Transverse colon (tissue), 4 donors: ENCODE measurements around the gene ZNF804A. TPM values are rescaled to one million over a fixed set of nuclear protein-coding genes. Genes with fewer than 3 reads are reported as not detected.

Experiments
- DNase-seq: peaks from one replicate; pipeline ENCODE4 v3.0.0-alpha.2; 2019
- H3K27ac ChIP-seq, 4 donors: fragments of 200-600 bp; sonication (generic); 2 replicates each; pipeline ENCODE4 v1.5.1; 2016 to 2018; ENCODE audit warnings: inconsistent platforms in 4 of 4
- H3K27me3 ChIP-seq: fragments of 200-600 bp; sonication (generic); 2 replicates; pipeline ENCODE4 v1.5.1; 2017; ENCODE audit warnings: inconsistent platforms
- H3K36me3 ChIP-seq, 4 donors: fragments of 200-600 bp; sonication (generic); 2 replicates each; pipeline ENCODE4 v1.5.1; 2017 to 2019; ENCODE audit warnings: inconsistent platforms in 4 of 4
- H3K4me1 ChIP-seq, 4 donors: fragments of 200-600 bp; sonication (generic); 2 replicates each; pipeline ENCODE4 v1.5.1; 2017 to 2020; ENCODE audit warnings: inconsistent platforms in 4 of 4
- H3K4me3 ChIP-seq, 4 donors: fragments of 200-600 bp; sonication (generic); 1 replicate in 1 of 4; 2 replicates in 3 of 4; pipeline versions ENCODE4 v1.5.1 to v1.6.1; 2017 to 2019; ENCODE audit warnings: inconsistent platforms in 4 of 4
- H3K9me3 ChIP-seq, 2 donors: fragments of 200-600 bp; sonication (generic); 2 replicates each; pipeline ENCODE4 v1.5.1; 2017 to 2019; ENCODE audit warnings: inconsistent platforms in 2 of 2
- CTCF ChIP-seq, 5 experiments: fragments of 200-600 bp in 3 of 5; fragments of 450-650 bp in 2 of 5; sonication (generic) in 3 of 5; IDR thresholded peaks; 1 replicate in 2 of 5; 2 replicates in 3 of 5; pipeline ENCODE4 v1.5.1; 2016 to 2017; ENCODE audit warnings: antibody characterized with exemption in 5 of 5, inconsistent platforms in 3 of 5, mild to moderate bottlenecking in 2 of 5, moderate library complexity in 1 of 5
- EP300 ChIP-seq: sonication (generic); formaldehyde crosslinking; IDR thresholded peaks from one replicate; pipeline ENCODE4 v1.6.1; 2017; ENCODE audit warnings: antibody characterized with exemption, low read depth
- POLR2A ChIP-seq: fragments of 450-650 bp; IDR thresholded peaks from one replicate; pipeline ENCODE4 v1.6.1; 2016; ENCODE audit warnings: antibody characterized with exemption, mild to moderate bottlenecking, moderate library complexity
- POLR2AphosphoS5 ChIP-seq, 3 donors: sonication (generic); formaldehyde crosslinking; IDR thresholded peaks; one replicate each; pipeline ENCODE4 v1.6.1; 2016; ENCODE audit warnings: antibody characterized with exemption in 3 of 3
- WGBS, 2 donors: methylation state at CpG; one replicate each; pipeline ENCODE4 v1.1.5; 2018; ENCODE audit warnings: low coverage in 1 of 2; 5-methylcytosine and 5-hydroxymethylcytosine counted together
- in situ Hi-C, 4 donors: fragments of 200-750 bp; cut with MboI; loops; one replicate each; pipeline versions ENCODE4 v1.15.0 to v1.15.1; 2017; ENCODE audit warnings: low sequenced_read_pairs in 3 of 4, low pct_ligation_motif_present in 1 of 4, low pct_unique_long_range_greater_than_20kb in 1 of 4
- intact Hi-C: fragments of 100-400 bp; cut with DNase I; formaldehyde crosslinking; loops from one replicate; pipeline ENCODE4 v1.15.1; 2023; ENCODE audit warnings: low total_unique reads
- total RNA-seq, 4 donors: library from RNA; depleted of rRNA; stranded (reverse); fragments of >200 nt; gene quantifications; one replicate each; pipeline ENCODE4 v1.1.0, GENCODE V29; 2016

Gene ZNF804A
- total RNA-seq, 4 donors from 2014 or later, result 0.16 to 1.5 (median 0.70) TPM

GRCh38 chr2:184577743-184578142, 20.6 kb upstream of the ZNF804A start:
- no peaks in the 10 kb centered on the region for H3K27me3 ChIP-seq
- no peaks in the 10 kb centered on the region for H3K4me1 ChIP-seq
- TF ChIP-seq CTCF (IDR thresholded peaks at IDR 0.05) (no peak), POLR2A (no peak), EP300 (no peak), POLR2AphosphoS5 (IDR thresholded peaks at IDR 0.05) (no peak)
- H3K27ac ChIP-seq, result no peak overlapping the region
- in situ Hi-C loops, result no loop called here
- no peak for DNase-seq
- no peaks in the 10 kb centered on the region for H3K36me3 ChIP-seq
- intact Hi-C loops, result no loop called here
- no peaks in the 10 kb centered on the region for H3K9me3 ChIP-seq
- H3K4me3 ChIP-seq, result no peak overlapping the region
- 38 to 56% methylated on average over 4 of the region's 4 CpGs for WGBS, 2 donors

- DNase-seq, result no peak
- Histone ChIP-seq H3K27me3 (no peaks in the 10 kb centered on the region), H3K4me1 (no peaks in the 10 kb centered on the region), H3K4me3 (no peak overlapping the region), H3K27ac (no peak overlapping the region), H3K36me3 (no peaks in the 10 kb centered on the region), H3K9me3 (no peaks in the 10 kb centered on the region)
- intact Hi-C loops (no loop called here), in situ Hi-C loops (no loop called here)
- TF ChIP-seq POLR2AphosphoS5 (IDR thresholded peaks at IDR 0.05) (no peak), CTCF (IDR thresholded peaks at IDR 0.05) (no peak), POLR2A (no peak), EP300 (no peak)
- 91 to 93% methylated on average over 4 of the region's 4 CpGs for WGBS, 2 donors
These were observed 19.1 kb upstream of the ZNF804A start for GRCh38 chr2:184579226-184579625.

- Histone ChIP-seq H3K36me3 (no peaks in the 10 kb centered on the region), H3K9me3 (no peaks in the 10 kb centered on the region), H3K4me1 (no peaks in the 10 kb centered on the region), H3K4me3 (no peak overlapping the region), H3K27me3 (no peaks in the 10 kb centered on the region), H3K27ac (no peak overlapping the region)
- no peak for TF ChIP-seq POLR2A
- in situ Hi-C loops (no loop called here), intact Hi-C loops (no loop called here)
- no peak for DNase-seq
- WGBS, 2 donors, result 83 to 91% methylated on average over 1 of the region's 1 CpG
These were observed 16.9 kb upstream of the ZNF804A start for GRCh38 chr2:184581391-184581790.

GRCh38 chr2:184589261-184589660, 9.1 kb upstream of the ZNF804A start:
- no peaks in the 10 kb centered on the region for H3K36me3 ChIP-seq
- H3K4me1 ChIP-seq, result no peaks in the 10 kb centered on the region
- intact Hi-C loops (no loop called here), in situ Hi-C loops (no loop called here)
- no peaks in the 10 kb centered on the region for H3K27me3 ChIP-seq
- no peak for DNase-seq
- no peaks in the 10 kb centered on the region for H3K9me3 ChIP-seq
- no peak overlapping the region for H3K4me3 ChIP-seq
- TF ChIP-seq EP300 (no peak), POLR2A (no peak), POLR2AphosphoS5 (IDR thresholded peaks at IDR 0.05) (no peak)
- H3K27ac ChIP-seq, result no peak overlapping the region

GRCh38 chr2:184596819-184597411, 1.4 kb upstream of the ZNF804A start:
- Histone ChIP-seq H3K9me3 (no peaks in the 10 kb centered on the region), H3K4me1 (peaks cover 0 to 7% (median 2%) of the 10 kb centered on the region in 4 donors), H3K27me3 (peaks cover 57% of the 10 kb centered on the region), H3K27ac (peak overlapping the region in 1 of 4 donors; percentile 25), H3K36me3 (no peaks in the 10 kb centered on the region), H3K4me3 (peak overlapping the region in 1 of 4 donors; percentile 52)
- in situ Hi-C loops (no loop called here), intact Hi-C loops (no loop called here)
- WGBS, 2 donors, result 30 to 35% methylated on average over 5 of the region's 5 CpGs
- TF ChIP-seq EP300 (no peak), POLR2AphosphoS5 (IDR thresholded peaks at IDR 0.05) (no peak), CTCF (IDR thresholded peaks at IDR 0.05) (no peak), POLR2A (no peak)
- no peak for DNase-seq
